A549 (cell line): ENCODE measurements around the gene TRIM77. TPM values are rescaled to one million over a fixed set of nuclear protein-coding genes. Genes with fewer than 3 reads are reported as not detected.
"Not testable (repeated sequence)": the region's sequence is repeated elsewhere in the genome, so short reads cannot be mapped to it uniquely, and the experiment has no call there.

Experiments used
- ATAC-seq, 2 experiments: fragments of 200-7000 bp in 1 of 2; fragments of >200 bp in 1 of 2; cut with Nextera tagmentation in 1 of 2; cut with Tn5 transposase in 1 of 2; 3 replicates each; pipeline versions ENCODE4 v1.8.0 to v1.9.1; 2018 to 2020; ENCODE audit warnings: mild to moderate bottlenecking in 1 of 2, moderate library complexity in 1 of 2
- CTCF ChIA-PET: fragments of 300-600 bp; sonication (Branson Sonifier 250); formaldehyde crosslinking; extraction: SDS; loops from one replicate; lab custom pipeline; 2021; ENCODE audit warnings: antibody characterized with exemption, inconsistent platforms; lab: Yijun Ruan, JAX
- POLR2A ChIA-PET: fragments of 350-600 bp; formaldehyde crosslinking; extraction: SDS; loops from one replicate; lab custom pipeline; 2021; ENCODE audit warnings: antibody characterized with exemption, inconsistent platforms; lab: Yijun Ruan, JAX
- DNase-seq, 2 experiments: peaks; one replicate each; pipeline versions ENCODE4 v3.0.0 to v3.0.0-alpha.2; 2011 to 2016; ENCODE audit warnings: low read depth in 1 of 2, low spot score in 1 of 2
- FAIRE-seq: peaks from 2 replicates; lab custom pipeline; 2011; peaks lifted over from hg19 to GRCh38; lab: Jason Lieb, UNC
- H3K27ac ChIP-seq, 2 experiments: fragments of >200 bp; sonication (Bioruptor Twin); formaldehyde crosslinking; 3 replicates each; pipeline ENCODE4 v1.5.1; 2016 to 2017
- H3K4me1 ChIP-seq: fragments of >200 bp; sonication (Bioruptor Twin); formaldehyde crosslinking; 3 replicates; pipeline ENCODE4 v1.6.1; 2016
- H3K4me2 ChIP-seq: fragments of >200 bp; sonication (Bioruptor Twin); formaldehyde crosslinking; 3 replicates; pipeline ENCODE4 v1.6.1; 2016
- H3K4me3 ChIP-seq: fragments of >200 bp; sonication (Bioruptor Twin); formaldehyde crosslinking; 3 replicates; pipeline ENCODE4 v1.5.1; 2016
- H3K9me3 ChIP-seq: fragments of >200 bp; sonication (Bioruptor Twin); formaldehyde crosslinking; 3 replicates; pipeline ENCODE4 v1.6.1; 2016
- CBX2 ChIP-seq: fragments of 200-600 bp; sonication (generic); IDR thresholded peaks from 2 replicates; pipeline ENCODE4 v1.6.1; 2016; ENCODE audit warnings: low read depth, mild to moderate bottlenecking, borderline replicate concordance
- CTCF ChIP-seq: fragments of >200 bp; sonication (Bioruptor Twin); formaldehyde crosslinking; IDR thresholded peaks from 3 replicates; pipeline ENCODE4 v1.5.1; 2016
- MAFK ChIP-seq: fragments of 450-650 bp; IDR thresholded peaks from 2 replicates; pipeline ENCODE4 v1.6.1; 2014; ENCODE audit not compliant: partially characterized antibody
- POLR2AphosphoS2 ChIP-seq: conservative IDR thresholded peaks from 2 replicates; pipeline ENCODE4 v1.6.1; 2012; ENCODE audit warnings: low read length, improper control_type of control experiment, inconsistent platforms
- RAD21 ChIP-seq, 2 experiments: fragments of >200 bp in 1 of 2; sonication (Bioruptor Twin) in 1 of 2; formaldehyde crosslinking in 1 of 2; IDR thresholded peaks in 1 of 2; conservative IDR thresholded peaks in 1 of 2; 2 replicates in 1 of 2; 3 replicates in 1 of 2; pipeline ENCODE4 v1.6.1; 2012 to 2018; ENCODE audit warnings: inconsistent platforms in 1 of 2
- WGBS: methylation state at CpG from one replicate; pipeline ENCODE4 v1.1.6; 2017; ENCODE audit errors: missing lambda C conversion rate; 5-methylcytosine and 5-hydroxymethylcytosine counted together
- polyA plus RNA-seq, 4 experiments: library from polyadenylated mRNA; depleted of rRNA in 3 of 4; stranded (reverse); fragments of >200 nt; fragmentation: RNase III in 1 of 4; extraction: RNeasy Plus Mini Kit Qiagen cat#74134 plus additional on column Dnase treatment in 1 of 4; gene quantifications; 2 replicates in 3 of 4; 3 replicates in 1 of 4; pipeline ENCODE4 v1.2.3, GENCODE V29; 2011 to 2017

The TRIM77 gene
- polyA plus RNA-seq, 2 of the 4 experiments (the other 2 are of a cell fraction) = not detected

GRCh38 chr11:89675383-89675782 is 34.7 kb upstream of the TRIM77 start:
- CTCF ChIA-PET, H3K4me2 ChIP-seq, H3K4me1 ChIP-seq, H3K9me3 ChIP-seq, H3K4me3 ChIP-seq, POLR2A ChIA-PET, H3K27ac ChIP-seq: not testable (repeated sequence)
- DNase-seq = peak in 1 of 2 experiments; percentile 18
- FAIRE-seq = peak; percentile 70
- TF ChIP-seq CTCF (peak; percentile 23; the same call in 1 of the 3 replicates), RAD21 (conservative IDR thresholded peaks at IDR 0.05 in 1 of 2, IDR thresholded peaks at IDR 0.05 in 1 of 2) (peak; percentile 35 to 53; a peak in 4 of 5 replicates)
- 23% methylated on average over 2 of the region's 2 CpGs for WGBS
- peak in 1 of 2 experiments; percentile 51; a peak in 2 of 6 replicates for ATAC-seq

- CTCF ChIA-PET, ATAC-seq, H3K27ac ChIP-seq, H3K9me3 ChIP-seq, H3K4me1 ChIP-seq, POLR2A ChIA-PET: not testable (repeated sequence)
- 9% methylated on average over 4 of the region's 4 CpGs for WGBS
- TF ChIP-seq MAFK = peak; percentile 75
- TF ChIP-seq, all 56 proteins: peak for 1; not testable (repeated sequence) for 55
- DNase-seq, FAIRE-seq, H3K4me2 ChIP-seq, H3K4me3 ChIP-seq: not testable (repeated sequence)
Measured at GRCh38 chr11:89675948-89676347, 34.2 kb upstream of the TRIM77 start.

- ATAC-seq, H3K9me3 ChIP-seq: not testable (repeated sequence)
- 28% methylated on average over 4 of the region's 4 CpGs for WGBS
Measured at GRCh38 chr11:89707080-89707479, 3.0 kb upstream of the TRIM77 start.

DNA sequence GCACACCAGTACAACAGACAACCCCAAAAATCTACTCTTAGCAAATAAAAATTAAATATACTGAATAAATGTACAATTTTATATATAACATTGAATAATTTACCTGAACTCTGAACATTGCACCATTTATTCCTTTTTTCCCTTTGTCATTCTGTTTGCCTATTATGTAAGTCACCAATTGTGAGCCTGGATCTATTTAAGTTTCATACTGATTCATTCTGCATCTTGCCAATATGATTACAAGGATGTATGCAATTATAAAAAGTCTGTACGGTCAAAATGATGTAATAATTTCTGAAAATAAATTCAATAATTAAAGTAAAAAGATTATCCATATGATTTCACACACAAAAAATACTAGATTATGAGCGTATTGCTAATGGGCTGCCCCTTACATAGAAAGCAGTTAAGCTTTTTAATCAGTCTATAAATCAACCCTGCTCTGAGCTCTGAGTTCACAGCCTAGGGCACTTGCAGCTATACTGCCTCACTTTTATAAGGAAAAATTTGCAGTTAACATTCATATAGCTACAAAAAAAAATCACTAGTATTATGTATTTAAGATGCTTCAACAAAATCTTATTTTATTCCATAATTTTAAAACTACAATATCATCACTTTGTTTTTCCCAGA is 14.9 kb downstream of the TRIM77 start:
- FAIRE-seq, CTCF ChIA-PET, H3K4me3 ChIP-seq, H3K4me1 ChIP-seq, ATAC-seq, DNase-seq, H3K27ac ChIP-seq, POLR2A ChIA-PET, H3K4me2 ChIP-seq, H3K9me3 ChIP-seq: not testable (repeated sequence)
- 4% methylated on average over 2 of the region's 2 CpGs for WGBS

More at GRCh38 chr11:89707080-89707479, 3.0 kb upstream of the TRIM77 start:
- H3K4me3 ChIP-seq, POLR2A ChIA-PET, H3K27ac ChIP-seq, FAIRE-seq, DNase-seq, CTCF ChIA-PET, H3K4me2 ChIP-seq, H3K4me1 ChIP-seq: not testable (repeated sequence)

GRCh38 chr11:89730215-89730614 is 20.1 kb downstream of the TRIM77 start:
- H3K4me2 ChIP-seq, CTCF ChIA-PET, FAIRE-seq, H3K4me1 ChIP-seq, POLR2A ChIA-PET, H3K9me3 ChIP-seq, DNase-seq, ATAC-seq, H3K27ac ChIP-seq, H3K4me3 ChIP-seq: not testable (repeated sequence)
- WGBS = 48% methylated on average over 10 of the region's 23 CpGs

DNA sequence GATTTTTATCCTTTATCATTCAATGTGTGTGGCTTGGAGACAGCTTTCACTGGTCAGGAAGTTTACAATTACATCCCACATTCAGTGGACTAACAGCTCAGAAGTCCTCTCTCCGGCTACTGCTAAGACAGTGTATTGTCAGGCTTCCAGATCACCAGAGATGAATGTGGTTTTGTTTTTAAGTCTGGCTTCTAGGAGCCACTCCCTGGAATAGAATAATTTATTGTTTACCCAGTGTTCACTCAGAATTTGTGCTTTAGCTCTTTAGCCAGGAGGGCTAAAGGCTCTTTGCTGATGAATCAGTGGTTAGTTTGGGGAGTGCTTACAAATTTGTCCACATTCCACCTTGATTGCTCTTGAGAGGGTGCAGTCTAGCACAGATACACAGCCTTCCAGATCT is 26.5 kb downstream of the TRIM77 start:
- POLR2A ChIA-PET = no interaction called here
- 5% methylated on average over 1 of the region's 1 CpG for WGBS
- H3K4me1 ChIP-seq = no peaks in the 10 kb centered on the region
- DNase-seq (no peak), ATAC-seq (no peak), FAIRE-seq (no peak)
- TF ChIP-seq CBX2 (no peak), POLR2AphosphoS2 (no peak)
- no peak overlapping the region for H3K4me2 ChIP-seq
- no peak overlapping the region for H3K27ac ChIP-seq
- CTCF ChIA-PET = no interaction called here
- H3K9me3 ChIP-seq = no peaks in the 10 kb centered on the region
- no peak overlapping the region for H3K4me3 ChIP-seq
